GM23338 (cell line): ENCODE measurements around the gene CRIP3. TPM values are rescaled to one million over a fixed set of nuclear protein-coding genes. Genes with fewer than 3 reads are reported as not detected.

Experiments used
- ATAC-seq: fragments of 200-7000 bp; cut with Tn5 transposase; 3 replicates; pipeline ENCODE4 v1.9.1; 2020
- DNase-seq: peaks from one replicate; pipeline ENCODE4 v3.0.0-alpha.2; 2015; ENCODE audit warnings: low spot score
- H2AFZ ChIP-seq: fragments of 200-600 bp; sonication (generic); 2 replicates; pipeline ENCODE4 v1.8.0; 2016; ENCODE audit warnings: antibody characterized with exemption, mild to moderate bottlenecking, moderate library complexity
- H3F3A ChIP-seq: fragments of 200-600 bp; sonication (generic); replicated peaks from 2 replicates; pipeline ENCODE4 v1.8.0; 2017; ENCODE audit warnings: antibody characterized with exemption, mixed run types, low read depth
- H3K27ac ChIP-seq: fragments of 200-600 bp; sonication (generic); 2 replicates; pipeline ENCODE4 v1.6.1; 2016; ENCODE audit warnings: low read depth
- H3K27me3 ChIP-seq: fragments of 200-600 bp; sonication (generic); 2 replicates; pipeline ENCODE4 v1.8.0; 2016; ENCODE audit warnings: mild to moderate bottlenecking, mixed run types, moderate library complexity; ENCODE audit not compliant: insufficient read depth
- H3K36me3 ChIP-seq: fragments of 200-600 bp; sonication (generic); 2 replicates; pipeline ENCODE4 v1.8.0; 2016; ENCODE audit warnings: mild to moderate bottlenecking; ENCODE audit not compliant: insufficient read depth
- H3K4me1 ChIP-seq: fragments of 200-600 bp; sonication (generic); 2 replicates; pipeline ENCODE4 v1.8.0; 2016; ENCODE audit warnings: mild to moderate bottlenecking, moderate library complexity; ENCODE audit not compliant: insufficient read depth
- H3K4me2 ChIP-seq: fragments of 200-600 bp; sonication (generic); 2 replicates; pipeline ENCODE4 v1.7.1; 2017; ENCODE audit warnings: mixed run types
- H3K4me3 ChIP-seq: fragments of 200-600 bp; sonication (generic); 2 replicates; pipeline ENCODE4 v1.6.1; 2016; ENCODE audit warnings: mixed run types
- H3K79me2 ChIP-seq: fragments of 200-600 bp; sonication (generic); replicated peaks from 2 replicates; pipeline ENCODE4 v1.8.0; 2017; ENCODE audit warnings: mild to moderate bottlenecking; ENCODE audit not compliant: insufficient read depth
- H3K9me2 ChIP-seq: fragments of 200-600 bp; sonication (generic); 2 replicates; pipeline ENCODE4 v1.8.0; 2017; ENCODE audit not compliant: insufficient read depth
- H4K20me1 ChIP-seq: fragments of 200-600 bp; sonication (generic); replicated peaks from 2 replicates; pipeline ENCODE4 v1.8.0; 2017; ENCODE audit warnings: mild to moderate bottlenecking; ENCODE audit not compliant: insufficient read depth
- H3K27ac Mint-ChIP-seq: 2 replicates; pipeline ENCODE4 v1.8.0; 2020; ENCODE audit warnings: inconsistent platforms, mild to moderate bottlenecking, moderate library complexity, mixed read lengths
- H3K27me3 Mint-ChIP-seq: 3 replicates; pipeline ENCODE4 v1.8.0; 2022; ENCODE audit warnings: low read depth, mild to moderate bottlenecking, moderate library complexity, mixed read lengths, inconsistent platforms; ENCODE audit not compliant: insufficient read depth, poor library complexity
- H3K36me3 Mint-ChIP-seq: 3 replicates; pipeline ENCODE4 v1.8.0; 2021; ENCODE audit warnings: low read depth, mild to moderate bottlenecking, inconsistent platforms, moderate library complexity, mixed read lengths
- H3K4me1 Mint-ChIP-seq: 3 replicates; pipeline ENCODE4 v1.8.0; 2020; ENCODE audit warnings: mild to moderate bottlenecking, inconsistent platforms, mixed read lengths
- H3K4me3 Mint-ChIP-seq: 3 replicates; pipeline ENCODE4 v1.8.0; 2021; ENCODE audit warnings: moderate library complexity, mild to moderate bottlenecking, inconsistent platforms, mixed read lengths
- H3K9me3 Mint-ChIP-seq: 3 replicates; pipeline ENCODE4 v1.8.0; 2020; ENCODE audit warnings: moderate library complexity, mild to moderate bottlenecking, inconsistent platforms, mixed read lengths
- CTCF ChIP-seq, 2 experiments: fragments of 200-600 bp in 1 of 2; sonication (generic) in 1 of 2; conservative IDR thresholded peaks; 2 replicates each; pipeline versions ENCODE4 v1.5.1 to v1.6.1; 2016 to 2017; ENCODE audit warnings: antibody characterized with exemption in 2 of 2, low read depth in 2 of 2, mild to moderate bottlenecking in 2 of 2, moderate library complexity in 1 of 2
- ETS1 ChIP-seq: IDR thresholded peaks from 2 replicates; pipeline ENCODE4 v1.6.1; 2016; ENCODE audit warnings: antibody characterized with exemption
- EZH2 ChIP-seq: fragments of 200-600 bp; sonication (generic); IDR thresholded peaks from one replicate; pipeline ENCODE4 v1.8.0; 2017; ENCODE audit warnings: antibody characterized with exemption, mild to moderate bottlenecking, low read depth; ENCODE audit not compliant: unreplicated experiment
- EZH2phosphoT487 ChIP-seq: fragments of 200-600 bp; sonication (generic); IDR thresholded peaks from one replicate; pipeline ENCODE4 v1.8.1; 2018; ENCODE audit warnings: antibody characterized with exemption; ENCODE audit not compliant: unreplicated experiment
- JUNB ChIP-seq: IDR thresholded peaks from one replicate; pipeline ENCODE4 v1.6.1; 2016; ENCODE audit warnings: antibody characterized with exemption; ENCODE audit not compliant: unreplicated experiment
- POLR2AphosphoS5 ChIP-seq: IDR thresholded peaks from 2 replicates; pipeline ENCODE4 v1.6.1; 2016; ENCODE audit warnings: antibody characterized with exemption, low read depth
- REST ChIP-seq: IDR thresholded peaks from one replicate; pipeline ENCODE4 v1.6.1; 2018; ENCODE audit warnings: antibody characterized with exemption; ENCODE audit not compliant: unreplicated experiment
- STAT1 ChIP-seq: IDR thresholded peaks from one replicate; pipeline ENCODE4 v1.6.1; 2016; ENCODE audit warnings: antibody characterized with exemption; ENCODE audit not compliant: unreplicated experiment
- polyA plus RNA-seq: library from polyadenylated mRNA; unstranded; fragments of >200 nt; fragmentation: Nextera tagmentation; extraction: Ambion mirVana; gene quantifications from 2 replicates; pipeline ENCODE4 v1.2.1, GENCODE V29; 2016
- total RNA-seq: library from RNA; depleted of rRNA; stranded (reverse); fragments of >200 nt; shearing (Covaris generic); gene quantifications from 2 replicates; pipeline ENCODE4 v1.2.3, GENCODE V29; 2014

CRIP3 gene
- total and polyA plus RNA-seq, 2 experiments from 2014 or later: 22.0 to 36.0 TPM

GRCh38 chr6:43310134-43310533 is 1.5 kb upstream of the CRIP3 start:
- Histone ChIP-seq H3K4me2 (no peak overlapping the region), H3F3A (no peaks in the 10 kb centered on the region), H3K4me3 (no peak overlapping the region), H4K20me1 (no peaks in the 10 kb centered on the region), H3K36me3 (no peaks in the 10 kb centered on the region), H3K79me2 (no peaks in the 10 kb centered on the region), H3K4me1 (peaks cover 21% of the 10 kb centered on the region; the same call in 1 of the 2 replicates), H3K9me2 (no peaks in the 10 kb centered on the region), H3K27me3 (no peaks in the 10 kb centered on the region), H2AFZ (no peak overlapping the region), H3K27ac (no peak overlapping the region)
- Mint-ChIP-seq H3K9me3 (no peaks in the 10 kb centered on the region), H3K4me3 (0 out of 3 replicates have a peak overlapping the region, but pooled peaks have one; percentile 16), H3K27me3 (peaks cover 4% of the 10 kb centered on the region), H3K27ac (no peak overlapping the region), H3K4me1 (peaks cover 21% of the 10 kb centered on the region), H3K36me3 (peaks cover 10% of the 10 kb centered on the region; the same call in 1 of the 3 replicates)
- no peak for DNase-seq
- TF ChIP-seq EZH2 (no peak), CTCF (conservative IDR thresholded peaks at IDR 0.05; ENCODE audit: low read depth in 2 of 2) (no peak), STAT1 (no peak), JUNB (no peak), ETS1 (no peak), REST (no peak)
- no peak for ATAC-seq

GRCh38 chr6:43308990-43309477 is 408 bp upstream of the CRIP3 start:
- peak overlapping the region; percentile 84 for H3K27ac Mint-ChIP-seq
- H3K4me3 ChIP-seq: peak overlapping the region; percentile 78

More at GRCh38 chr6:43308990-43309477, 408 bp upstream of the CRIP3 start:
- H3K79me2 ChIP-seq: no peaks in the 10 kb centered on the region
- H3K4me1 ChIP-seq: peaks cover 21% of the 10 kb centered on the region; the same call in 1 of the 2 replicates
- H3K27me3 ChIP-seq: no peaks in the 10 kb centered on the region
- Mint-ChIP-seq H3K4me3 (peak overlapping the region; percentile 82), H3K36me3 (peaks cover 11% of the 10 kb centered on the region; the same call in 1 of the 3 replicates), H3K9me3 (no peaks in the 10 kb centered on the region), H3K4me1 (peaks cover 23% of the 10 kb centered on the region), H3K27me3 (peaks cover 4% of the 10 kb centered on the region)
- DNase-seq (no peak), ATAC-seq (peak; percentile 4; the same call in 2 of the 3 replicates)
- no peaks in the 10 kb centered on the region for H3F3A ChIP-seq
- H3K9me2 ChIP-seq: no peaks in the 10 kb centered on the region
- H3K4me2 ChIP-seq: peak overlapping the region; percentile 82
- TF ChIP-seq POLR2AphosphoS5: peak; percentile 71
- no peak for TF ChIP-seq CTCF (conservative IDR thresholded peaks at IDR 0.05; ENCODE audit: low read depth in 2 of 2)
- no peak for TF ChIP-seq EZH2phosphoT487
- TF ChIP-seq STAT1: no peak
- H3K36me3 ChIP-seq: no peaks in the 10 kb centered on the region
- H4K20me1 ChIP-seq: no peaks in the 10 kb centered on the region
- H2AFZ ChIP-seq: peak overlapping the region; percentile 39
- H3K27ac ChIP-seq: no peak overlapping the region
